ENCODE measurements around the gene CASKIN2. TPM values are rescaled to one million over a fixed set of nuclear protein-coding genes. Genes with fewer than 3 reads are reported as not detected.
A peak's percentile ranks its signal among the peaks of the same experiment; 100 is the strongest.

CASKIN2 gene
- total RNA-seq, 1 donor from 2014 or later = 50.6 TPM

- TF ChIP-seq, protein P1, sequence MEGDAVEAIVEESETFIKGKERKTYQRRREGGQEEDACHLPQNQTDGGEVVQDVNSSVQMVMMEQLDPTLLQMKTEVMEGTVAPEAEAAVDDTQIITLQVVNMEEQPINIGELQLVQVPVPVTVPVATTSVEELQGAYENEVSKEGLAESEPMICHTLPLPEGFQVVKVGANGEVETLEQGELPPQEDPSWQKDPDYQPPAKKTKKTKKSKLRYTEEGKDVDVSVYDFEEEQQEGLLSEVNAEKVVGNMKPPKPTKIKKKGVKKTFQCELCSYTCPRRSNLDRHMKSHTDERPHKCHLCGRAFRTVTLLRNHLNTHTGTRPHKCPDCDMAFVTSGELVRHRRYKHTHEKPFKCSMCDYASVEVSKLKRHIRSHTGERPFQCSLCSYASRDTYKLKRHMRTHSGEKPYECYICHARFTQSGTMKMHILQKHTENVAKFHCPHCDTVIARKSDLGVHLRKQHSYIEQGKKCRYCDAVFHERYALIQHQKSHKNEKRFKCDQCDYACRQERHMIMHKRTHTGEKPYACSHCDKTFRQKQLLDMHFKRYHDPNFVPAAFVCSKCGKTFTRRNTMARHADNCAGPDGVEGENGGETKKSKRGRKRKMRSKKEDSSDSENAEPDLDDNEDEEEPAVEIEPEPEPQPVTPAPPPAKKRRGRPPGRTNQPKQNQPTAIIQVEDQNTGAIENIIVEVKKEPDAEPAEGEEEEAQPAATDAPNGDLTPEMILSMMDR (IDR thresholded peaks at IDR 0.05; ENCODE audit: unreplicated experiment) = no peak
- Mint-ChIP-seq H3K27ac (peak overlapping the region; percentile 97), H3K4me3 (ENCODE audit: low read depth) (peak overlapping the region; percentile 91), H3K36me3 (ENCODE audit: insufficient read depth) (peaks cover 7% of the 10 kb centered on the region), H3K9me3 (ENCODE audit: low read depth) (no peaks in the 10 kb centered on the region), H3K4me1 (ENCODE audit: low read depth) (peaks cover 24% of the 10 kb centered on the region), H3K27me3 (no peaks in the 10 kb centered on the region)
- DNase-seq (ENCODE audit: low spot score, unreplicated experiment) = no peak
These were observed 10.6 kb upstream of the CASKIN2 start for GRCh38 chr17:75525806-75526554.

DNA sequence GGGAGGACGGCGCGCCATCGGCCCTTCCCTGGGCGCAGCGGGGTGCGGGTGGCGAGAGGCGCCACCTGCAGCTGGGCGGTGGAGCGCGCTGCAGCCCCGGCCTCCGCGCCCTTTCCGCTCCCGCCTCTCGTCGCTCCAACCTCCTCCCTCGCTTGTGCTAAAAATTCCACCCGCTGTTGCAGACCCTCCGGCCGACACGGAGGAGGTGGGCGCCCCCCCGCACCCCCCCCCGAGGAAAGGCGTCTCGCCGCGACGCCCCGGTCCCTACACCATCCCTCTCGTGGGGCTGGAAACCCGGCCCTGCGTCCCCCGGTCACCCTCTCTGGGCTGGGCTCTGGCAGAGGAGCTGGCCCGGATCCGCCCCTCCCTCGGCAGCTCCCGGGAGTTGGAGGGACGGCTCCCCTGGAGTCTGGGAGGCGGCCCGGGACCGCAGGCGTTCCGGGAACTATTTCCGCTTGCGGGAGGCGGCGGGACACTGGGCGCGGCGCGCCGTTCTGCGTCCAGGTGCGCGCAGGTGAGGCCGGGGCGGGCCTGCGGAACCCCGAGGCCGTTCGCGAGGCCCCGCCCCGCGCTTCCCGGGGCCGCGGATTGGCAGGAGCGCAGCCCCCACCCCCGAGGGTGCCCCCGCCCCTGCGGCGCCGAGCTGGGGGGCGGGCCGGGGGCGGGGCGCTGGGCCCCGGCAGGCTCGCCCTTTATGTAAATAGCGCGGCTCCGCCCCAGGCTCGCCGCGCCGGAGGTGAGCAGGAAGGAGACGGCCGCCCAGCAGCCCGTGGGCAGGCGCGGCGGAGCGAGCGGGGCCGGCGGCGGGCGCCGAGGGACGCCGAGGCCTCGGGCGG lies 9.9 kb upstream of the CASKIN2 start, which contains the start of gene LLGL2:
Gene LLGL2, plus strand, starts transcription at position 728 of the 836 bp plus-strand sequence. CDS start 17,730 bp downstream, outside the sequence.
- H3K27me3 Mint-ChIP-seq = no peaks in the 10 kb centered on the region

DNA sequence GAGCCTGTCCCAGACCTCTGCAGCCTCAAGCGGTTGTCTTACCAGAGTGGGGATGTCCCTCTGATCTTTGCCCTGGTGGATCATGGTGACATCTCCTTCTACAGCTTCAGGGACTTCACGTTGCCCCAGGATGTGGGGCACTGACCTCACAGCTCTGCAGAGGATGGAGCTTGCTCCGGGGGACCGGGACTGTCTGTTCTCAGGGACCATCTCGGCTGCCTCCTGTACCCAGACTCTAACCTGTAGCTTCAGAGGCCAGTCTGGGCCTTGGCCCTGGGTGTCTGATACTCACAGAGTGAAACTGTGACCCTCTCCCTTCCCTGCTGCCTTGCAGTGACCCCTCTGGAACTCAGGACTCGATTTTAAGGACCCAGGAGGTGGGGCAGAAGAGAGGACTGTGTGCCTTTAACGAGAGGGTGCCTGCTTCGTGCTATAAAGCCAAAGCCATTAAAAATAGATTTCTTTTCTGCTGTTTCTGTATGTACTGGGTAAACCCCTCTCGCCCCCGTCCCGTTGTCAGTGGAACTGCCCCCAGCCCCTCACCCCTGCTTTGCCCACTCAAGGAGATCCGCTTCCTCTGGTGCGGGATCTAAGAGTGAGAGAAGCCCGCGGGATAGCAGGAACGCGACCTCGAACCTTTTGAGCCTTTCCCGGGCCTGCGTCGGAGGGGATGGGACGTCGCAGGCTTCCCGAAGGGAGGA lies 9.1 kb upstream of the CASKIN2 start:
- Mint-ChIP-seq H3K9me3 (ENCODE audit: low read depth) (no peaks in the 10 kb centered on the region), H3K4me1 (ENCODE audit: low read depth) (peaks cover 17% of the 10 kb centered on the region), H3K27me3 (no peaks in the 10 kb centered on the region), H3K4me3 (ENCODE audit: low read depth) (peak overlapping the region; percentile 72), H3K27ac (peak overlapping the region; percentile 86), H3K36me3 (ENCODE audit: insufficient read depth) (peaks cover 11% of the 10 kb centered on the region)
- TF ChIP-seq, protein P1 (IDR thresholded peaks at IDR 0.05; ENCODE audit: unreplicated experiment) = no peak
- DNase-seq (ENCODE audit: low spot score, unreplicated experiment) = no peak

More for the DNA sequence above, 9.9 kb upstream of the CASKIN2 start, which contains the start of gene LLGL2:
- Mint-ChIP-seq H3K4me1 (ENCODE audit: low read depth) (peaks cover 19% of the 10 kb centered on the region), H3K9me3 (ENCODE audit: low read depth) (no peaks in the 10 kb centered on the region), H3K36me3 (ENCODE audit: insufficient read depth) (peaks cover 7% of the 10 kb centered on the region), H3K4me3 (ENCODE audit: low read depth) (peak within 1 kb of the TSS; percentile 91), H3K27ac (peak within 1 kb of the TSS; percentile 97)
- DNase-seq (ENCODE audit: low spot score, unreplicated experiment) = peak; percentile 89
- TF ChIP-seq, protein P1 (IDR thresholded peaks at IDR 0.05; ENCODE audit: unreplicated experiment) = peak; percentile 56

GRCh38 chr17:75523647-75524046 lies 8.3 kb upstream of the CASKIN2 start:
- peaks cover 17% of the 10 kb centered on the region for H3K4me1 Mint-ChIP-seq (ENCODE audit: low read depth)
- no peak for DNase-seq (ENCODE audit: low spot score, unreplicated experiment)
- no peaks in the 10 kb centered on the region for H3K9me3 Mint-ChIP-seq (ENCODE audit: low read depth)
- peaks cover 11% of the 10 kb centered on the region for H3K36me3 Mint-ChIP-seq (ENCODE audit: insufficient read depth)
- TF ChIP-seq, protein P1 (IDR thresholded peaks at IDR 0.05; ENCODE audit: unreplicated experiment) = no peak
- no peak overlapping the region for H3K4me3 Mint-ChIP-seq (ENCODE audit: low read depth)
- no peak overlapping the region for H3K27ac Mint-ChIP-seq
- H3K27me3 Mint-ChIP-seq = no peaks in the 10 kb centered on the region

All from progenitor cell of endocrine pancreas (in vitro differentiated cells).